Measurements from ENCODE around the gene SRSF8.

Gene SRSF8

GRCh38 chr11:95070471-95070870 is 3.8 kb downstream of the SRSF8 start:
- no peak overlapping the region for H3K9ac ChIP-seq (ENCODE audit: low read depth, low read length)
- H3K27ac ChIP-seq (ENCODE audit: low read length): no peak overlapping the region
- H4K20me1 ChIP-seq (ENCODE audit: insufficient read depth, low read length): peaks cover 4% of the 10 kb centered on the region; the same call in 1 of the 2 replicates
- H3K4me1 ChIP-seq (ENCODE audit: insufficient read depth, low read length): peaks cover 28% of the 10 kb centered on the region
- H3K36me3 ChIP-seq (ENCODE audit: insufficient read depth, low read length): peaks cover 4% of the 10 kb centered on the region; the same call in 1 of the 2 replicates
- H3K4me2 ChIP-seq (ENCODE audit: insufficient read depth, low read length): no peak overlapping the region
- H3K79me2 ChIP-seq (ENCODE audit: insufficient read depth, low read length): peaks cover 33% of the 10 kb centered on the region
- H2AFZ ChIP-seq (ENCODE audit: low read depth, low read length): no peak overlapping the region
- ATAC-seq (ENCODE audit: insufficient read depth, low read depth) (no peak), DNase-seq (no peak)
- no peak overlapping the region for H3K4me3 ChIP-seq (ENCODE audit: low read depth in 1 of 2, low read length in 2 of 2)
- TF ChIP-seq EZH2 (IDR thresholded peaks at IDR 0.05; ENCODE audit: borderline replicate concordance, low read depth, low read length, severe bottlenecking) (no peak), CTCF (IDR thresholded peaks at IDR 0.05; ENCODE audit: borderline replicate concordance, extremely low read depth, low read length, poor library complexity, severe bottlenecking) (no peak)
- no peaks in the 10 kb centered on the region for H3K27me3 ChIP-seq (ENCODE audit: insufficient read depth, low read length, poor library complexity)
- no peaks in the 10 kb centered on the region for H3K9me3 ChIP-seq (ENCODE audit: insufficient read depth, low read length, severe bottlenecking)

- DNase-seq (no peak), ATAC-seq (ENCODE audit: insufficient read depth, low read depth) (no peak)
- peaks cover 4% of the 10 kb centered on the region; the same call in 1 of the 2 replicates for H3K36me3 ChIP-seq (ENCODE audit: insufficient read depth, low read length)
- peaks cover 22% of the 10 kb centered on the region for H3K4me1 ChIP-seq (ENCODE audit: insufficient read depth, low read length)
- no peak overlapping the region for H3K4me3 ChIP-seq (ENCODE audit: low read depth in 1 of 2, low read length in 2 of 2)
- no peak overlapping the region for H3K4me2 ChIP-seq (ENCODE audit: insufficient read depth, low read length)
- H3K9me3 ChIP-seq (ENCODE audit: insufficient read depth, low read length, severe bottlenecking): no peaks in the 10 kb centered on the region
- H3K9ac ChIP-seq (ENCODE audit: low read depth, low read length): no peak overlapping the region
- H3K79me2 ChIP-seq (ENCODE audit: insufficient read depth, low read length): peaks cover 25% of the 10 kb centered on the region
- H2AFZ ChIP-seq (ENCODE audit: low read depth, low read length): no peak overlapping the region
- peaks cover 4% of the 10 kb centered on the region; the same call in 1 of the 2 replicates for H4K20me1 ChIP-seq (ENCODE audit: insufficient read depth, low read length)
- TF ChIP-seq EZH2 (IDR thresholded peaks at IDR 0.05; ENCODE audit: borderline replicate concordance, low read depth, low read length, severe bottlenecking) (no peak), CTCF (IDR thresholded peaks at IDR 0.05; ENCODE audit: borderline replicate concordance, extremely low read depth, low read length, poor library complexity, severe bottlenecking) (no peak)
- no peak overlapping the region for H3K27ac ChIP-seq (ENCODE audit: low read length)
- peaks cover 3% of the 10 kb centered on the region for H3K27me3 ChIP-seq (ENCODE audit: insufficient read depth, low read length, poor library complexity)
Measured at GRCh38 chr11:95072948-95073347, 6.2 kb downstream of the SRSF8 start.

- TF ChIP-seq CTCF (IDR thresholded peaks at IDR 0.05; ENCODE audit: borderline replicate concordance, extremely low read depth, low read length, poor library complexity, severe bottlenecking) (no peak), EZH2 (IDR thresholded peaks at IDR 0.05; ENCODE audit: borderline replicate concordance, low read depth, low read length, severe bottlenecking) (no peak)
- Histone ChIP-seq H3K79me2 (ENCODE audit: insufficient read depth, low read length) (peaks cover 7% of the 10 kb centered on the region), H3K9me3 (ENCODE audit: insufficient read depth, low read length, severe bottlenecking) (no peaks in the 10 kb centered on the region), H3K27ac (ENCODE audit: low read length) (no peak overlapping the region), H3K36me3 (ENCODE audit: insufficient read depth, low read length) (peaks cover 4% of the 10 kb centered on the region; the same call in 1 of the 2 replicates), H3K27me3 (ENCODE audit: insufficient read depth, low read length, poor library complexity) (peaks cover 3% of the 10 kb centered on the region), H3K4me3 (ENCODE audit: low read depth in 1 of 2, low read length in 2 of 2) (no peak overlapping the region), H3K9ac (ENCODE audit: low read depth, low read length) (no peak overlapping the region), H3K4me1 (ENCODE audit: insufficient read depth, low read length) (peaks cover 8% of the 10 kb centered on the region; the same call in 1 of the 2 replicates), H3K4me2 (ENCODE audit: insufficient read depth, low read length) (no peak overlapping the region), H4K20me1 (ENCODE audit: insufficient read depth, low read length) (peaks cover 4% of the 10 kb centered on the region; the same call in 1 of the 2 replicates), H2AFZ (ENCODE audit: low read depth, low read length) (no peak overlapping the region)
- ATAC-seq (ENCODE audit: insufficient read depth, low read depth) (no peak), DNase-seq (no peak)
Measured at GRCh38 chr11:95074792-95075563, 8.3 kb downstream of the SRSF8 start.

Measured in DND-41 (cell line).